MM.1S (cell line): ENCODE measurements around the gene MPDU1.

Experiments used
- CTCF ChIP-seq: fragments of 300-600 bp; sonication (generic); IDR thresholded peaks from 2 replicates; pipeline ENCODE4 v1.5.1; 2016; ENCODE audit warnings: antibody characterized with exemption, low read length, mixed read lengths
- EZH2 ChIP-seq: fragments of 300-600 bp; sonication (generic); optimal IDR thresholded peaks from 2 replicates; pipeline ENCODE3; 2017; ENCODE audit warnings: low read depth, mild to moderate bottlenecking, antibody characterized with exemption, low read length, mixed read lengths
- EZH2phosphoT487 ChIP-seq: fragments of 300-600 bp; sonication (generic); IDR thresholded peaks from 2 replicates; pipeline ENCODE4 v1.6.1; 2018; ENCODE audit warnings: antibody characterized with exemption, low read length

GRCh38 chr17:7544911-7545310 is 38.7 kb upstream of the MPDU1 start:
- TF ChIP-seq CTCF (no peak), EZH2 (no peak), EZH2phosphoT487 (no peak)
